ENCODE measurements around the gene RPS25.

The RPS25 gene

GRCh38 chr11:119025541-119025940, 7.4 kb upstream of the RPS25 start:
- DNase-seq (ENCODE audit: low read depth in 1 of 2, low spot score in 1 of 2): no peak
- no peak overlapping the region for H3K4me3 ChIP-seq (replicated peaks; ENCODE audit: insufficient read depth, low read length)
- TF ChIP-seq GABPA (IDR thresholded peaks at IDR 0.05; ENCODE audit: low read depth): no peak
- TF ChIP-seq, protein P1, sequence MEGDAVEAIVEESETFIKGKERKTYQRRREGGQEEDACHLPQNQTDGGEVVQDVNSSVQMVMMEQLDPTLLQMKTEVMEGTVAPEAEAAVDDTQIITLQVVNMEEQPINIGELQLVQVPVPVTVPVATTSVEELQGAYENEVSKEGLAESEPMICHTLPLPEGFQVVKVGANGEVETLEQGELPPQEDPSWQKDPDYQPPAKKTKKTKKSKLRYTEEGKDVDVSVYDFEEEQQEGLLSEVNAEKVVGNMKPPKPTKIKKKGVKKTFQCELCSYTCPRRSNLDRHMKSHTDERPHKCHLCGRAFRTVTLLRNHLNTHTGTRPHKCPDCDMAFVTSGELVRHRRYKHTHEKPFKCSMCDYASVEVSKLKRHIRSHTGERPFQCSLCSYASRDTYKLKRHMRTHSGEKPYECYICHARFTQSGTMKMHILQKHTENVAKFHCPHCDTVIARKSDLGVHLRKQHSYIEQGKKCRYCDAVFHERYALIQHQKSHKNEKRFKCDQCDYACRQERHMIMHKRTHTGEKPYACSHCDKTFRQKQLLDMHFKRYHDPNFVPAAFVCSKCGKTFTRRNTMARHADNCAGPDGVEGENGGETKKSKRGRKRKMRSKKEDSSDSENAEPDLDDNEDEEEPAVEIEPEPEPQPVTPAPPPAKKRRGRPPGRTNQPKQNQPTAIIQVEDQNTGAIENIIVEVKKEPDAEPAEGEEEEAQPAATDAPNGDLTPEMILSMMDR (IDR thresholded peaks at IDR 0.05; ENCODE audit: insufficient read depth, low read length): no peak
- TF ChIP-seq, protein P2, sequence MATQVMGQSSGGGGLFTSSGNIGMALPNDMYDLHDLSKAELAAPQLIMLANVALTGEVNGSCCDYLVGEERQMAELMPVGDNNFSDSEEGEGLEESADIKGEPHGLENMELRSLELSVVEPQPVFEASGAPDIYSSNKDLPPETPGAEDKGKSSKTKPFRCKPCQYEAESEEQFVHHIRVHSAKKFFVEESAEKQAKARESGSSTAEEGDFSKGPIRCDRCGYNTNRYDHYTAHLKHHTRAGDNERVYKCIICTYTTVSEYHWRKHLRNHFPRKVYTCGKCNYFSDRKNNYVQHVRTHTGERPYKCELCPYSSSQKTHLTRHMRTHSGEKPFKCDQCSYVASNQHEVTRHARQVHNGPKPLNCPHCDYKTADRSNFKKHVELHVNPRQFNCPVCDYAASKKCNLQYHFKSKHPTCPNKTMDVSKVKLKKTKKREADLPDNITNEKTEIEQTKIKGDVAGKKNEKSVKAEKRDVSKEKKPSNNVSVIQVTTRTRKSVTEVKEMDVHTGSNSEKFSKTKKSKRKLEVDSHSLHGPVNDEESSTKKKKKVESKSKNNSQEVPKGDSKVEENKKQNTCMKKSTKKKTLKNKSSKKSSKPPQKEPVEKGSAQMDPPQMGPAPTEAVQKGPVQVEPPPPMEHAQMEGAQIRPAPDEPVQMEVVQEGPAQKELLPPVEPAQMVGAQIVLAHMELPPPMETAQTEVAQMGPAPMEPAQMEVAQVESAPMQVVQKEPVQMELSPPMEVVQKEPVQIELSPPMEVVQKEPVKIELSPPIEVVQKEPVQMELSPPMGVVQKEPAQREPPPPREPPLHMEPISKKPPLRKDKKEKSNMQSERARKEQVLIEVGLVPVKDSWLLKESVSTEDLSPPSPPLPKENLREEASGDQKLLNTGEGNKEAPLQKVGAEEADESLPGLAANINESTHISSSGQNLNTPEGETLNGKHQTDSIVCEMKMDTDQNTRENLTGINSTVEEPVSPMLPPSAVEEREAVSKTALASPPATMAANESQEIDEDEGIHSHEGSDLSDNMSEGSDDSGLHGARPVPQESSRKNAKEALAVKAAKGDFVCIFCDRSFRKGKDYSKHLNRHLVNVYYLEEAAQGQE (IDR thresholded peaks at IDR 0.05; ENCODE audit: insufficient replicate concordance, low read depth): no peak
- no peak for TF ChIP-seq SPI1 (IDR thresholded peaks at IDR 0.05; ENCODE audit: borderline replicate concordance, low read depth)
- no peak for TF ChIP-seq POLR2AphosphoS5 (IDR thresholded peaks at IDR 0.05; ENCODE audit: low read depth)
- H3K27ac ChIP-seq (replicated peaks): no peak overlapping the region
- H3K27me3 ChIP-seq (ENCODE audit: insufficient read depth, poor library complexity, severe bottlenecking): no peaks in the 10 kb centered on the region

- no peak for TF ChIP-seq SPI1 (IDR thresholded peaks at IDR 0.05; ENCODE audit: borderline replicate concordance, low read depth)
- TF ChIP-seq, protein P2 (IDR thresholded peaks at IDR 0.05; ENCODE audit: insufficient replicate concordance, low read depth): no peak
- no peak for TF ChIP-seq GABPA (IDR thresholded peaks at IDR 0.05; ENCODE audit: low read depth)
- no peak for TF ChIP-seq POLR2AphosphoS5 (IDR thresholded peaks at IDR 0.05; ENCODE audit: low read depth)
- TF ChIP-seq, protein P1 (IDR thresholded peaks at IDR 0.05; ENCODE audit: insufficient read depth, low read length): no peak
- H3K27ac ChIP-seq (replicated peaks): no peak overlapping the region
- DNase-seq (ENCODE audit: low read depth in 1 of 2, low spot score in 1 of 2): no peak
- H3K27me3 ChIP-seq (ENCODE audit: insufficient read depth, poor library complexity, severe bottlenecking): no peaks in the 10 kb centered on the region
- H3K4me3 ChIP-seq (replicated peaks; ENCODE audit: insufficient read depth, low read length): no peak overlapping the region
Measured at GRCh38 chr11:119025099-119025473, 6.9 kb upstream of the RPS25 start.

DNA sequence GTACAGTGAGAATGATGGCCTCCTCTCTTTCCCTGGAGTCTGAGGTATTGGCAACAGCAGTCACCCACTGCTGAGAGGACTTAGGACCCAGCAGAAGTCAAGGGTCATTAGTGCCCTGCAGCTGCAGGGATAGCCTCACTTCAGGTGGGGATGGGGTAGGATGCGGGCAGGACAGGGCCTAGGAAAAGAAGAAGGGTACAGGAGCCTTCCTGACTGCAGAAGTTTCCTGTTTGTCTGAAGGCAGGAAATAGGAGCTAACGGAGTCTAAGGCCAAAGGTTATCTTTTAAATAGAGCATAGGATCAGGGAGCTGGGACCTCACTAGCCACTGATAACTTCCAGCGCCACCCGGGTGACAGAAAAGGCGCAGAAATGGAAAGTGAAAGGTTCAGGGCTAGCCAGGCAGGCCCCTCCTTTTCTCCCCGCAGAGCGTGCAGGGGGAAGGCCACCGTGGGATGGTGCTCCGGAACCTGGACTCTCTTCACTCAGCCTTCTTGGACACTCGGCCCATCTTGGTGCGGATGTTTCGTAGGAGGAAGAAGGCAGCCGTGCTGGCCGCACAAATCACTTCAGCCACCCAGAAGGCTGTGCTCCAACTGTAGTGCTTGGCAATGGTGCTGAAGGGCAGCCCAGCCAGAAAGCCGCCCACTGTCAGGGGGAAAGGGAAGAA, 6.4 kb upstream of the RPS25 start:
- no peak overlapping the region for H3K4me3 ChIP-seq (replicated peaks; ENCODE audit: insufficient read depth, low read length)
- no peaks in the 10 kb centered on the region for H3K27me3 ChIP-seq (ENCODE audit: insufficient read depth, poor library complexity, severe bottlenecking)
- H3K27ac ChIP-seq (replicated peaks): no peak overlapping the region
- no peak for DNase-seq (ENCODE audit: low read depth in 1 of 2, low spot score in 1 of 2)
- no peak for TF ChIP-seq SPI1 (IDR thresholded peaks at IDR 0.05; ENCODE audit: borderline replicate concordance, low read depth)
- TF ChIP-seq GABPA (IDR thresholded peaks at IDR 0.05; ENCODE audit: low read depth): no peak
- no peak for TF ChIP-seq POLR2AphosphoS5 (IDR thresholded peaks at IDR 0.05; ENCODE audit: low read depth)
- TF ChIP-seq, protein P2 (IDR thresholded peaks at IDR 0.05; ENCODE audit: insufficient replicate concordance, low read depth): no peak
- TF ChIP-seq, protein P1 (IDR thresholded peaks at IDR 0.05; ENCODE audit: insufficient read depth, low read length): no peak
